Measurements from ENCODE around the gene CELSR3.

The CELSR3 gene

DNA sequence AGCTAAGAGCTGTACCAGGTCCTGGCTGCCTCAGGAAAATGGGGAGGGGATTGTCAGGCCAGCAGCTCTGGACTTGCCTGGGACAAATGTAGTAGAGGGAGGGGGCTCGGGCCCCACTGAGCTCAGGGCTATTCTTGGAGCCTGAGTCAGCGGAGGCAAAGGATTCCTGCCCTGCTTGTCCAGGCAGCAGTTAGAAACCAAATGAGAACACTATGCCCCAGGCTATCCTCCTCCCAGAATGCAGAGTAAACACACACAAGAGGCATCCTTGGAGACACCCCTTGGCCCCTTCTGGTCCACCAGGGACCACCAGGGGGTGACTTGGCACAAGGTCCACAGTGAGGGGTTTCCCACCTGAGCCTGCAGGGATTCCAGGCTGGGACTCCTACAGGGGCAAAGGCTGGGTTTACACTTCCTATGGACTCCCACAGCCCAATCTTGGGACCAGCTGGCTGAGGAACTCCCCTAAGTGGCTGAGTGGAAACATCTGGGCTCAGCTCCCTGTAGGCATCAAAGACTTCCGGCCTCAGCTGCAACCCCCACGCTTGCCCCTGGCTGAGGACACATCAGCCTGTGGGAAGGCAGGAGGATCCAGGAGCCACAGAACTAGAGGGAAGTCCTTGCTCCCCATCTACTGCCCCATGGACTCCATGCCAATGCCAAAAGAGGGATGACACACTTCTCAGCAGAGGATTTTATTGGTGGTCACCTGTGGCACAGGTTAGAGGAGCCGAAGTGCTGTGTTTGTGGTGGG lies 64.2 kb downstream of the CELSR3 start:
- DNase-seq, result no peak

DNA sequence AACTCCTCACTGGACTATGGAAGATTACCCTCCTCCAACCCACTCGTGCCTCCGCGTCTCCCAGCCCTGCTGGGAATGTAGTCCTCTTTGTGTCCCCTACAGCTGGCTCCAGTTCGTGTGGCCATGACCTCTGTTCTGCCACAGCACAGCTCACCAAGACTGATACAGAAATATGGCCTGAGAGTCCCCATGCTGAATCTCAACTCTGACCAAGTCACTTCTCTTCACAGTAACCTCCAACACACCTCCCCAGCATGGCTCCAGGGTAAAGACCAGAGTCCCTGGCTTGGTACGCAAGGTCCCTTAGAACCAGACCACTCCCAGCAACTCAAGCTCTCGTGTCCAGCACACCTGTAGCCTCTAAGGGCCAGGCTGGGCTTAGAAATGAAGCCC lies 65.3 kb downstream of the CELSR3 start:
- DNase-seq, result no peak

DNA sequence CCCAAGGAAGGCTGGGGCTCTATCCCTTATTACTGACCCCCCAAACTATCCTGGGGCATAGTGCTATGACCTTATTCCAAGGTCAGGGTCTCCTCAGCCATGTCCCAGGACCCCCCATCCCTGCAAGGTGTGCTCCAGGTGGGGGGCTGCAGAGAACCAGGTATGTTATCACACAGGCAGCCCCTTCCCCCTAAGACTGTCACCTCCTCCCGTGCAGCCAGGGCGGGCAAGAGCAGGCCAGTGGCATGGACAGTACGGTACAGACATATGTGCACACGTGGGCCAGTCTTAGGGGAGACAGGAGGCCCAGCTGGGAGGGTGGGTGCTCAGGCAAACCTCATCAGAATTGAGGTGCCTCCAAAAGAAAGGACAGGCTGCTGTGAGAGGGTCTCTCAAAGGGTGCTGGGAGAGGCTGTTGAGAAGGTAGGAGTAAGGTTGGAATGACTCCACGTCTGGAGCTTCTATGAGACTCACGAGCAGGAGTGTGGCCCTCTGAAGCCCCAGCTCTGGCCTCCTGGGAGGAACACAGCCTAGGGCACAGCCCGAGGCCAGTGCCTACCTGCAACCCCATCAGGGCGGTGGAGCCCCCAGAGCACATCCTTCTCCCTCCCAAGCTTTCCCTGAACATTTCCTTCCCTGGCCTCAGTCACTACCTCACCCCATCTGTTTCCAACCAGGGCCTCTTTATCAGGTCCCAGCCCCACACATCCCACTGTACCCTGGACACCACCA lies 65.8 kb downstream of the CELSR3 start:
- DNase-seq, result no peak

DNA sequence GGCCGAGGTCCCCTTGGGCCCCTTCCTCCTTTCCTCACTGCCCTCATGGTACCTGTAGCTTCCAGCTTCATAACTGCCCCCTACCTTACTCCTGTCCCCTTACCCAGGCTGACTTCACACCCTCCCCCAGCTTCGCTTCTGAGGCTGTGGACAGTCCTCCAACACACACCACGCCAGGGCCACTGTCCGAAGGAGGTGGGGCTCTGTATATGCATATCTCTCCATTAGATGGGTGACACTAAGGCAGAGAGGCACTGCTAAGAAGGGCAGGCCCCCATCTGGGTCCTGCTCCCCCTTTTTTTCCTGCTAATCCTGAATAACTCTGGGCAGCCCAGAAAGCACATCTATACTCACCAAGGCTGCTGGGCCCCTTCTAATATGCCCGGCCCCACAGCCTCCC lies 66.5 kb downstream of the CELSR3 start:
- no peak for DNase-seq

DNA sequence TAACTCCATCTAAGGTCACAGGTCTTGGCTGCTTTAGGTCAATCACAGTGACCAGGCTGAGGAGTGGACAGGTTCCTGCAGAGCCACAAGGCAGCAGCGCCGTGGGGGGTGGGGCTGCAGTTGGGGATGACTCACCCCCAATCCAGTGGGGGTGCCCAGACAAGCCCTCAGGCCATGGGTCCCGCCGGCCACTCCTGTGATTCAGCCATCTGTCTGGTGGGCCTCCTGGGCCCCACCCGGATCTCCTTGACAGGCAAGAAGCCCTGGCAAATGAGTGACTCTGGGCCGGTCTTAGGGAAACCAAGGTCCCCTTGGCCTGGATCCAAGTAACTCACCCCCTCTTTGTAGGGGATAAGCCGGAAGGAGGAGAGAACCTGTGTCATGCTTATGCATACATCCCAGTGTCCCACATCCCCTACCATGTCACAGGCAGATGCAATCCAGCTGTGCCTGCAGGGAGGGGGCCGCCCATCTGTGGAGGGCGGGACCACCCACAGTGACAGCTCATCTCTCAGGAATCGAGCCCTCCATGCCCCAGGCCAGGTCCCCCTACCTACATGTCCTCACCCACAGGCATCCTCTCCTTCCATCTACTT lies 67.1 kb downstream of the CELSR3 start:
- no peak for DNase-seq

DNA sequence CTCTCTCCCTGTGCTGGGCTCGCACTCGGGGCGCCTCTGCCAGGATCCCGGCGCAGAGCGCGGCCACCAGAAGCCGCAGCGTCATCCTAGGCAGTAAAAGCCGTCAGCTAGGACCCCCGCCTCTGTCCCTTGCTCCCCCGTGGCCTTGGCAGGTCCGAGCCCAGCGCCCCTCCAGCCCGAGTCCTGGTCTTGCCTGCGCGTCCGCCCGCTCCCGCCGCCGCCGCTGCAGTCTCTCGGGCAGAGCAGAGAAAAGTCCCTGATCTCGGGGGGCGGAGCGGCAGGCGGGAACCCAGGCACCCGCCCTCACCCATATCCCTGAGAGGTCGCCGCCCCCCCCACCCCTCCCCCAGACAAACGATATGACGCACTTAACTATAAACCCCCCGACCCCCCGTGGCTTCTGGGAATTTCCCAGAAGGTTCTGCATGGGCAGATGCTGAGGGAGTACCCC lies 67.6 kb downstream of the CELSR3 start, which contains the start of gene COL7A1:
Gene COL7A1, minus strand, starts transcription at position 255 of the 451 bp plus-strand sequence. Its CDS starts 170 bp downstream, at position 85.
- no peak for DNase-seq

DNA sequence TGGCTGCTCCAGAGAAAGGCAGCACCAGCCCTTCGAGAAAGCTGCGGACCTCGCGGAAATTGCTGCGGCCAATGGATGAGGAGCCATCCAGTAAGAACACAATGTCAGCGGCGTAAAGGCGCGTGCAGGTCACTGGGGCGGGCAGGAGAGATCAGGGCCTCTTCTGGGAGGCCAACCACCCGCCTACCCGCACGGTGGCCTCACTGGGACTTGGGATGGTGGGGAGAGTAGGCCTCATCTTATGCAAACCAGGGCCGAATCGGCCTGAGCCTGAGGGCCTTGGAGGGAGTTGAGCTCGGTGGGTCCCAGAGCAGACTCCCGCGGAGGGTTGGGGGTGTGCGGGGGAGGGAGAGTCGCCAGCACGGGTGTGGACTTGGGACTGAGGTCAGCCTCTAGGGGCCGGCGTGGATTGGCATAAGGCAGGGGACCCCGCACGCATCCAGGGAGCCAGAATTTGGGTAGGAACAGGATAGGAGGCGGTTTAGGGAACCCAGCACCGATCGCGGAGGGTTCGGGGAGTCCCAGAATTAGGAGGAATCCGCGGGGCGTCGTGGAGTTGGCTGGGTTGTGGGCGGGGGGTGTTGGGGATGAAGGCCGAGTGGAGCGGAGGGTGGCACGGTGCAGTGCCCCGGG lies 68.2 kb downstream of the CELSR3 start:
- no peak for DNase-seq

DNA sequence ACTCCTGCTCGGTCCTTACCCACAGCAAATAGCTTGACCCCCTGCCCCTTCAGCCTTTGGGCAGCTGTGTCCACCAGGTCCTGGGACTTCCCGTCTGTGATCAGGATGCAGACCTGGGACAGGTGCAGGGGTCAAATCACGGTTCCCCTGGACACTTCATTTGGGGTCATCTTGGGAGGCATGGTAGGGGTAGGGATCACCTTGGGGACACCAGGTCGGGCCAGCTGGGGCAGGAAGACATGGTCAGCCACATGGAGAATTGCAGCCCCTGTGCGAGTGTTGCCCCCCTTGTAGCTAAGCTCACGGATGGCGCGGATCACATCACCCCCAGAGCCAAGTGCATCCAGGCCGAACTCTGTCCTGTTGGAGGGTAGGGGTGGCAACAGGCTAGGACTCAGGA lies 69.3 kb downstream of the CELSR3 start:
- DNase-seq, result no peak

DNA sequence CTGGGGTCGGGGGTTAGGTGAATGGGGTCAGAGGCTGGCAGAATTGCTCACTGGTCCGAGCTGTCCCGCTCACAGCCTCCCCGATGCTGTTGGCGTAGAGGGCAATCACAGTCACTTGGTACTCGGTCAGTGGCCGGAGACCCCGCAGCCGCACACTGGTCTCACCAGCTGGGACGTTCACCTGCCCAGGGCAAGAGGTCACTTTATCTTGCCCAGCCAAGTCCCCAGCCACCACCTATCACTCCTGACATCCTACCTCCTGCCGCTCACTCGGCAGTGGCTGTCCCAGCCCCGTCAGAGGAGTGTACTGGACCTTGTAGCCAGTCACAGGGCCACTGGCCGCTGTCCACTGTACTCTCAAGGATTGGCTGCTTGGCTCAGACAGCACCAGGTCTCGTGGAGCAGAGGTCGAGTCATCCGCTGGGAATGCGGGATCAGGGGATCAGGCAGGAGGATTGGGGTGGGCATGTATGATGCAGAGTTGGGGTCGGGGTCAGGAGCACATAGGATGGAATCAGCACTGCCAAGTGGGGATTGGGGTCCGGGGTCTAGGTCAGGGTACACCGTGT lies 70.1 kb downstream of the CELSR3 start:
- no peak for DNase-seq

DNA sequence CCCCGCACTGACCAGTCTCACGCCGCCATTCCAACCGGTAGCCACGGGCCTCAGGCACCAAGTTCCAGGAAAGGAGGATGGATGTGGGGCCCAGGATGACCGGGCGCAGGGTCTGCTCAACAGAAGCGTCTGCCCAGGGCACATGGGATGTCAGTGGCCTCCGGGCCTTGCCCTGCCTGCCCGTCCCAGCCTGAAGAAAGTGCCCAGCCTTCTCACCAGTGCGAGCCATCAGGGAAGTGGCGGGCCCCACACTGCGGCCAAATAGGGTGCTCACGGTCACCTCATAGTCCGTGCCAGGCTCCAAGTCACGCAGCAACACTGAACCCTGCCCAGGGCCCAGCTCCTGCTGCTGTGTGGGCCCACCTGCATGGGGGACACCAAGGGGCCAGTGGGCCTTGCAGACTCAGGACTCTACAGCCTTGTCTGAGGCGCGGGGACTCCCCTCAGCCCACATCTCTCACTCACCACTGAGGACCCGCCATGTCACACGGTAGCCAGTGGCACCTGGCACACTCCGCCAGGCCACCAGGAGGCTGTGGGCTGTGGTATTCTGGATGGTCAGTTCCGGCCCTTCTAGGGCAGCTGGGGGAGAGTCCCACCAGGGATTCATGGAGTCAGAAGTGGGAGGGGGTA lies 70.7 kb downstream of the CELSR3 start:
- DNase-seq, result no peak

DNA sequence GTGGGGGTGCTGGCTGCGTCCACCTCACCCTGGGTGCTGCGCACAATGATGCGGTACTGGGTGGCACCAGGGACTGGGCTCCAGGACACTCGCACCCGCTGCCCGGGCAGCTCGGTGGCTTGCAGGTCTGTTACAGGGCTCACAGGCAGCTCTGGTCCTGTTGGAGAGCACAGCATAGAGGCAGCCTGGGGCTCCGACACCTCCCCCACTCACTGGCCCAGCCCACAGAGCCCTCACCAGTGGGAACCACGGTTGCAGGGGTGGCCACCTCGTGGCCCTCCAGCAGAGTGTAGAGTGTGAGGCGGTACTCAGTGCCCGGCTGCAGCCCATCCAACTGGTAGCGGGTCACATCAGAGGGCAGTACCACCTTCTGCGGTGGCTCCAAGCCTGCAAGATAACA lies 71.2 kb downstream of the CELSR3 start:
- DNase-seq, result no peak

DNA sequence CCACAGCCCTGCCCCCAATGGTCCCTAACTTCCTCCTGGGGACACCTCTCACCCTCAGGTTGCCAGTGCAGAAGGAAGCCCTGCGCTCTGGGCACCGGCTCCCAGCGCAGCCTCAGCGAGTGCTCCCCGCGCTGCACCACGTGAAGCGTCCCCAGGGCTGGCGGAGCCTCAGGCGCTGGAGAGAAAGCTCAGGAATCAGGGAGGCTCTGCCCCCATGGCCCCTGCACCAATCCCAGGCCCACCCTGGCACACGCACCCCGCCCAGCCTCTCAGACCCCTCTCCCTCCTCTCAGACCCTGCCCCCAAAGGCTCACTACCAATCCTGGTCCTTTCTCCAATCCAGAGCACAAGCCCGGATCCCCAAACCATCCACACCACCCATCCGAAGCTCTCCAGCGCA lies 74.5 kb downstream of the CELSR3 start:
- no peak for DNase-seq

DNA sequence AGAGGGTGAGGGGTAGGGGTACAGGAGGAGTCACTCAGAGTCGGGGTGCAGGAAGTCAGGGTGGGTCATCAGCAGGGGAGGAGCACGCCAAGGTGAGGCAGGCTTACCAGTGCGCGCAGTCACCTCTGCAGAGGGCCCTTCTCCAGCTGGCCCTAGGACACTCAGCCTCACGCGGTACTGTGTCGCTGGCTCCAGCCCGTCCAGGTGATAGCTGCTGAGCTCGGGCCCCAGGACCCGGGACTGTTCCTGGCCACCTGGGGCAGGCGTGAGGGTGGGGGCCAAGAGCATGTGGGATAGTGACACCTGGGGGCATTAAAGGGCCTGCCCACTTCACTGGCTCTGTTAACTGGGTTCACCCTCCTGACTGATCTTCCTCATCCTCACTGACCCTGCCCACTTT lies 75.0 kb downstream of the CELSR3 start:
- DNase-seq, result no peak

Measured in activated effector memory CD4-positive, alpha-beta T cell treated with anti-CD3 and anti-CD28 coated beads, Interleukin-2, amount 50 U/mL, for 16 hours (primary cell).